Astrocyte of the spinal cord (primary cell): ENCODE measurements around the gene IGSF11.

Source experiments
- DNase-seq: peaks from one replicate; pipeline ENCODE4 v3.0.0; 2011; ENCODE audit warnings: low read depth, low spot score
- H3K4me3 ChIP-seq: 2 replicates; pipeline ENCODE4 v1.5.1; 2011; ENCODE audit warnings: low read depth, mild to moderate bottlenecking, low read length, moderate library complexity
- CTCF ChIP-seq: IDR thresholded peaks from 2 replicates; pipeline ENCODE4 v1.5.1; 2012; ENCODE audit warnings: low read depth, mild to moderate bottlenecking, low read length, inconsistent platforms
- in situ Hi-C: cut with HindIII; loops from 2 replicates; pipeline ENCODE4 v1.10.0; 2017; ENCODE audit warnings: low sequenced_read_pairs

The IGSF11 gene

GRCh38 chr3:118973050-118973449, 61.6 kb downstream of the IGSF11 start:
- H3K4me3 ChIP-seq = no peak overlapping the region
- DNase-seq = no peak
- in situ Hi-C loops = no loop called here
- no peak for TF ChIP-seq CTCF

GRCh38 chr3:118970819-118971218, 63.8 kb downstream of the IGSF11 start:
- H3K4me3 ChIP-seq = no peak overlapping the region
- in situ Hi-C loops = no loop called here
- no peak for DNase-seq
- no peak for TF ChIP-seq CTCF

GRCh38 chr3:118968640-118969039, 66.0 kb downstream of the IGSF11 start:
- no peak for DNase-seq
- no peak overlapping the region for H3K4me3 ChIP-seq
- in situ Hi-C loops = no loop called here
- TF ChIP-seq CTCF = no peak

- TF ChIP-seq CTCF = no peak
- no peak for DNase-seq
- in situ Hi-C loops = no loop called here
These were observed 66.5 kb downstream of the IGSF11 start for GRCh38 chr3:118968111-118968510.

GRCh38 chr3:118966700-118967099, 67.9 kb downstream of the IGSF11 start:
- no peak overlapping the region for H3K4me3 ChIP-seq
- no peak for DNase-seq
- in situ Hi-C loops = no loop called here
- TF ChIP-seq CTCF = no peak

More at GRCh38 chr3:118968111-118968510, 66.5 kb downstream of the IGSF11 start:
- no peak overlapping the region for H3K4me3 ChIP-seq

- no peak for DNase-seq
- TF ChIP-seq CTCF = no peak
- no peak overlapping the region for H3K4me3 ChIP-seq
- in situ Hi-C loops = no loop called here
These were observed 70.9 kb downstream of the IGSF11 start for GRCh38 chr3:118963711-118964110.

- no peak overlapping the region for H3K4me3 ChIP-seq
- no peak for DNase-seq
- TF ChIP-seq CTCF = no peak
- in situ Hi-C loops = no loop called here
These were observed 73.7 kb downstream of the IGSF11 start for GRCh38 chr3:118960876-118961450.
